NAMALWA (cell line): ENCODE measurements around the gene ANKRD23.
"Not testable (repeated sequence)": the region's sequence is repeated elsewhere in the genome, so short reads cannot be mapped to it uniquely, and the experiment has no call there.

ENCODE experiments used
- DNase-seq: peaks from one replicate; pipeline ENCODE4 v3.0.0-alpha.2; 2015; ENCODE audit warnings: low spot score

The ANKRD23 gene

DNA sequence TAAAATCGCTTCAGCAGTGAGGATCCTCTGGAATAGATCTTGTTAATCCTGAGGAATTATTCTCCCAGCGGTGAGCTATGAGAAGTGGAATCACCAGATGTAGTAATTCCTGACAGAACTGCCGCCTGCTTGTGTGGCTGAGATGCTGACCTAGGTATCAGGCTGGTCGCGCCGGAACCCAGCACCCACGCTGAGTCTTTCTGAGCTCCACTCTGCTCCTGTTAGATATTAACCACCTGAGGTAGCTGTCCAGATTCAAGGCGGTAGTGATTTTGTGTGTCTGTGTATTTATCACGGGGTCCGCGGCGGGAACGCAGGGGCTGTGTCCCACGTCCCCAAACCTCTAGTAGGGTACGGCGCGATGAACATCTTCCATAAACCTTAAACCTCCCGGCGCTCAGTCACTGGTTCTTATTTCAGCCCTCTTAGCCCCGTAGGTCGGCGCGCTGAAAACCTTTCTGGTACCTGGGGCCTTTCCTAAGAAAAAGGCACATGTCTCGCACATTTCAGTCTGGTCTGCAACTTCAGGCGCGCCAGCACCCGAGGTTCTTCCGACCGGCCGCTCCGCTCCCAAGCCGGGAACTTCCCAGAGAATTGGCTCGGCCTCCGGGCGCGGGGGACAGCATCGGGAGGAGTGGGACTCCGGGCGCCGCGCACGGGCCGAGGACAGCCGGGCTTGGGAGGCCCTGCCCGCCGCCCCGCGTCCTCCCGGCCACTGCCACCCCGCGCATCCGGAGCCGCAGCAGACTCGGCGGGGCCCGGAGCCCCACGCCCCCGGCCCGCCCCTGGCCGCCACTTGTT is 28.3 kb downstream of the ANKRD23 start:
- peak; percentile 44 for DNase-seq

DNA sequence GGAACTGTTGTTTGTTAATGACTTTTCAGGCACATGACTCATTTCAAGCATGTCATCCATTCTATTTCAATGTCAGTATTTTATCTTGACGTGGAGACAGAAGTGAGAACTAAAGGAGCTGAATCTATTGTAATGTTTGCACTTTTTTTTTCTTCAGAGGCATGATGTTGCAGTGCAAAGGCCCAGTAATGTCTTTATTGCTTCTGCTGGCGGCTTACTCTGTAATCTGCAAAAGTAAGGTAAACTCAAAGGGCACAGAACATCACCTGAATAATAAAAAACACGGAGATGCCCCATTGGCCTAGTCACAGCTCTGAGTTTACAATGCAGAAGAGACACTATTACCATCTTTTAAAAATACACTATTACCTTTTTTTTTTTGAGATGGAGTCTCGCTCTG is 30.2 kb downstream of the ANKRD23 start:
- no peak for DNase-seq

DNA sequence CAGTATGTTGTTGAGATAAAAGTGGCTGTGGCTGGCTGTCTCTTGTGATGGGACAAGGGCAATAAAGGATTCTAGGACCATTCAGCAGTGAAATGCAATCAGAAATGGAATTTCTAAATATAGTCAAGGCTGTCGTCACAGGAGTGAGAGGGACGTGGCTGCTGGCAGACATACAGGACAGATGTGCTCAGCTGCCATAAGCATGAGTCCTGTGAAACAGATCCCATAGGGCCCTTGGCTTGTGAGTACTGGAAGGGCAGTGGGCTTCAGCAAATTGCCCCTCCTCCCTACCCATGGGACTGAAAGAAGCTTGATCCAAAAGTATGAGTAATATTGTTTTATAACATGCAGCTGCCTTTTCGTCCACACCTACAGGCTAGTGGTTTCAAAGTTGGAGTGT is 31.9 kb downstream of the ANKRD23 start:
- no peak for DNase-seq

DNA sequence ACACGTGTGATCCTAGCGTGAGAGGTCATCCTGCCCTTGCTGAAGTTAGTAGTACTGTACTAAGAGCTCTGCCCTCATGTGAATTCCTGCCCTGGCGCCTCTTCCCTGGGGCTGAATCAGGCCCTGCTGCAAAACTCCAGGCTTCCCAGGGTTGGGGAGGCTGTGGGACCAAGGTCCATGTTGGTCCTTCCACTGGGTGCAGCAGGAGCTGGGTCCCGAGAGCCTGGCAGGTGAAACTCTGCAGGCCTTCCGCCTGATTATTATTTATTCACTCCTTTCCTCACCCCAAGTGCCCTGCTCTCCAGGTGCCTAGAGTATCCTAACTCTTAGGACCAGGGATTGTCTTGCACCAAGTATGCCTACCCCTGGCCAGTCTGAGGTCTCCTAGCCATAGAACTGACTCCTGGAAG is 33.0 kb downstream of the ANKRD23 start:
- no peak for DNase-seq

DNA sequence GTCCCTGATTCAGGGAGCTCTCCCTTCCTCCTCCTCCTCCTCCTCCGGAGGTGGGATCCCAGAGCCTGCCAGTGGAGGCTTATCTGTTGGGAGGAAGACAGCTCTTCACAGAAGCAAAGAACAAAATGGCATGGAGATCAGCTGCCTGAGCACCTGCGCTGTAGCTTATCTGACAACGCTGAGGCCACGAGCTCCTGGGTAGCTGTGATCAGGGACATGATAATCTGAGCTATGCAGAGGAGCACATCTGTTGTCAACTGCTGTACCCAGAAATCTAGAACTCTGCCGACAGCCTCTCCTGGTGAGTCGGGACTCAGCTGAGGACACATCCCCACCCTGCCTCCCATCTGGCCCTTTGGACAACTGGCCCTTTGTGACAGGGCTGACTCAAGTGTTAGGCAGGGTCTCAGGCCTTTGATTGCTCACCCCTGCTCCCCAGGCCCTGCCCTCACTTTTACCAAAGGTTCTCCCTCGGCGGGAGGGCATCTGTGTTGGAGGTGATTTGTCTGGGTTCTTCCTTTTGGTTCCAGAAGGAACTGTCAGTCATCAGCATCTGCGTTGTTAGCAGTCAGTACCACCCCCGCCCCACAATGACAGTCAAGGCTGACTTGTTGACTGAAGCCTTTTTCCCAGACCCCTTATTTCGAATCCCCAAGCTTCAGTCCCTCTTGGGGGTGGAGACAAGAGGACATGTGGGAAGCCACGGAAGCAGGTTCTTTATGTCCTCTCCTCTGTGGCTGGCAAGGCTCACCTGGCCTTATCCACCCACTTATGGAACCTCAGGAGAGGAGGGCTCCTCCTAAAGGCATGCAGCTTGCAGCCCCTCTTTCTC is 33.7 kb downstream of the ANKRD23 start:
- no peak for DNase-seq

DNA sequence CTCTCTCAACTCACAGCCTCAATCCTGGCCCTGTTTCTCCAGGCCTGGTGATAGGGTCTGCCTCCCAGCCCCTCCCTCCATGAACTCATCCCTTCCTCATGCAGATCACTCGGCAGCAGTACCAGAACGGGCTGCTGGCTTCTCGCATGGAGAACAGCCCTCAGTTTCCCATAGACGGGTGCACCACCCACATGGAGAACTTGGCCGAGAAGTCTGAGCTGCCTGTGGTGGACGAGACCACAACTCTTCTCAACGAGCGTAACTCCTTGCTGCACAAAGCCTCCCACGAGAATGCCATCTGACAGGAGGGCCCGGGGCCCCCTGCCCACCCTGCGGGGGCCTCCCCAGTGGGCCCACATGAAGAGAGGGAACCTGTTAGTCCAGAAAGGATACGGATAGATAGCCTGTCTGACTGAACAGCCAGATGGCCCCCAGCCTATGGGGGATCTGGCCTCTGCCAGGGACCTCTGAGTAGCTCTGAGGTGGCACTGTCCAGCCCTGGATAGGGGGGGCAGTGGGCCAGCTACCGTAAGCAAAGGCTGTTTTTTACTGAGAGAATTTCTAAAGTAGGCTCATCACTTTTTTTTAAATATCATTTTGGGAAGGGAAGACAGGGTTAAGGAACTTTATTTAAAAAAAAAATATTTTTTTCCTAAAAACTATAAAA is 34.5 kb downstream of the ANKRD23 start:
- no peak for DNase-seq

DNA sequence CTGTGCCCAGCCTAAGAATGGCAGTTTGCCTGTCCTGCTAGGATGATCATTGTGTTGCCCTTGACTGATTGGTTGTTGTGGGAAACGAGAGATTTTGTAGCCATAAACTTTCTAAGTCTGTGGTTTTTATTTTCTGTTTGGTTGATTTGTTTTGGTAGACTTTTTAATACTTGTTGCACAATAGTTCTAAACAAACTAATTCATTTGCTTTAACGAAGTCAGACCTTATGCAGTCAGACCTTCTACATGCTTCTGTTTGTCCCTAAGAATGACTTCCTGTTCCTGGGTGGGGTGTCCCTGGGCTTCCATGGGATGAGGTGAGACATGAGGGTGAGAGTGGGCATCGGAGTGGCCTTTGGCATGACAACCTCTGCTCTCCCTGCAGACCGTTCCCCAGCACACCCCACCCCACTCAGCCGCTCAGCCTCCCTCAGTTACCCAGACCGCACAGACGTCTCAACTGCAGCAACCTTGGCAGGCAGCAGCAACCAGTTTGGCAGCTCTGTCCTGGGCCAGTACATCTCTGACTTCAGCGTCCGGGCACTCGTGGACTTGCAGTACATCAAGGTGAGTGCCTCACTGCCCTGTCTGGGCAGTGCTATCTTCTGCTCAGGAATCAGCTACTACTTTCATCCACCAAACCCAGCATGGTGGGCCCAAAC is 35.5 kb downstream of the ANKRD23 start:
- DNase-seq, result no peak

DNA sequence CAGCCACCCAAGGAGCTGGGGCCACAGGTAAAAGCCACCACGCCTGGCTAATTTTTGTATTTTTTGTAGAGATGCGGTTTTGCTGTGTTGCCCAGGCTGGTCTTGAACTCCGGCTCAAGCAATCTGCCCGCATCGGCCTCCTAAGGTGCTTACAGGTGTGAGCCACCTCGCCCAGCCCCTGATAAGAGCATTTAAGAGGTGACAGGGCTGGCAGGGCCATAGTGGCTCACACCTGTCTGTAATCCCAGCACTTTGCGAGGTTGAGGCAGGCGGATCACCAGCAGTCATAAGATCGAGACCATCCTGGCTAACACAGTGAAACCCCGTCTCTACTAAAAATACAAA is 36.7 kb downstream of the ANKRD23 start:
- no peak for DNase-seq

DNA sequence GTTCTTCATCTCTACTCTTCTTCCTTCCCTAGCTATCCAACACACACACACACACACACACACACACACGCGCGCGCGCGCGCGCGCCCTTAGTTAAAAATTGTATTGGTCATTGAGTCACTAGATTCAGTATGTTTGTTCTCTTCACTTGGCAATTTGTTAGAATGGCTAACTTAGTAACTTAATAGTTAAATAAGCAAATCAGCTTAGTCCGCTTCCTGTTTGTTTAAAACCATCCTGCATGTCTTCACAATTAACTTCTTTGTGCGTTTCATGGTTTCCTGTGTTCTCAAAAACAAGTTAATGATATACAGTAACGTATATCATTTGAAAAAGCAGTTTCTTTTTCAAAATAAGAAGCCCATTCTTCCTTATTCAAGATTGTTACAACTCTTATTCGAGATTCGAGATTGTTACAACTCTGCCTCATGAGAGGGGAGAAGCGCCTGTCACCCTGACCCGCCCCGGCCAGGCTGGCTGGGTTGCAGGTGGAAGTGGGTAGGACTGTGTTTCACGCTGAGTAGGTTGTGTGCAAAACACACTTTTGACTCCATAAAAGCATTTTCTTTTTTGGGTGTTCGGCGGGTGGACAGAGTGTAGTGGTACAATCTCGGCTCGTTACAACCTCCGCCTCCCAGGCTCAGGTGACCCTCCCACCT is 37.2 kb downstream of the ANKRD23 start:
- DNase-seq, result peak; percentile 46

DNA sequence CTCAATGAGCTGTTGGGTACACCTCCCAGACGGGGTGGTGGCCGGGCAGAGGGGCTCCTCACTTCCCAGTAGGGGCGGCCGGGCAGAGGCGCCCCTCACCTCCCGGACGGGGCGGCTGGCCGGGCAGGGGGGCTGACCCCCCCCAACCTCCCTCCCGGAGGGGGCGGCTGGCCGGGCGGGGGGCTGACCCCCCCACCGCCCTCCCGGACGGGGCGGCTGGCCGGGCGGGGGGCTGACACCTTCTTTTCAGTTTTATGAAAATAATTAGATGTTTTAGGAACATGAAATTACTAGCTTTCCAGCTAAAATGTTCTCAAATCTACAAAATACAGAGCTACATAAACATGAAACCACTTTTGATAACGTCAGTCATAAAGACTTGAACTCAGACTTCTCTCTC is 37.9 kb downstream of the ANKRD23 start:
- not testable (repeated sequence) for DNase-seq

DNA sequence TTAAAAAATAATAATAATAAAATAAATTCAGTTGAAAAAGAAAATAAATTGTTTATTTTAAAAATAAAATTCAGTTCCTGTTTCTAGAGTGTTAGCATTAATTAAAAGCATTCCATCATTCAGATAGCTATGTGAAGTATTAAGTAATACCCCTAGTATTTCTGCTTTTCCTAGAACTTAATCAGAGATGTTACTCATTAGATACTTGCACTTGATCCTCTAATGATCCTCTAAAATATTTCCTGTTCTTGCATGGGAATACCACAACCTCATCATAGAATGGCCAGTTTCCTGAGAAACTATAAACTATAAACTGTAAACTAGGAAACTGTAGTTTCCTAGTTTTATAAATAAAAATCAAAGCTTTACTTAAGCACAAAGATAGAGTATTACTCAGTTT is 38.8 kb downstream of the ANKRD23 start:
- no peak for DNase-seq

DNA sequence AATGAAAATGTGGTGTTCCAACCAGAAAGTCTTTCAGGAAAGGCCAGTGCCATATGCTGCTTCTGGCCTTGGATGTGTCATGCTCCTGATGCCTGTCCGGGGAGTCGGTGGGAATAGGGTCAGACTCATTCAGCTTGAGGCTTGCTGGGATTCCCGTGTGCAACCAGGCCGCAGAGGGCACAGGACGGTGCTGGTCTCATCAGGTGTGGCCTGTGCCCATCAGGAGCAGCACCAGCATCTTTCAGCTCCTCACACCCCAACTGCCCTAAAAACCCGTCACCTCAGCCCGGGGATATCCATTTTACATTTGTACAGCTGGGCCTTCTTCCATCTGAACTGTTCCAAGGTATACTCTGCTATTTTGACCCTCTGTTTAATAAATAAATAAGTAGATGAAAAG is 41.1 kb downstream of the ANKRD23 start:
- no peak for DNase-seq

DNA sequence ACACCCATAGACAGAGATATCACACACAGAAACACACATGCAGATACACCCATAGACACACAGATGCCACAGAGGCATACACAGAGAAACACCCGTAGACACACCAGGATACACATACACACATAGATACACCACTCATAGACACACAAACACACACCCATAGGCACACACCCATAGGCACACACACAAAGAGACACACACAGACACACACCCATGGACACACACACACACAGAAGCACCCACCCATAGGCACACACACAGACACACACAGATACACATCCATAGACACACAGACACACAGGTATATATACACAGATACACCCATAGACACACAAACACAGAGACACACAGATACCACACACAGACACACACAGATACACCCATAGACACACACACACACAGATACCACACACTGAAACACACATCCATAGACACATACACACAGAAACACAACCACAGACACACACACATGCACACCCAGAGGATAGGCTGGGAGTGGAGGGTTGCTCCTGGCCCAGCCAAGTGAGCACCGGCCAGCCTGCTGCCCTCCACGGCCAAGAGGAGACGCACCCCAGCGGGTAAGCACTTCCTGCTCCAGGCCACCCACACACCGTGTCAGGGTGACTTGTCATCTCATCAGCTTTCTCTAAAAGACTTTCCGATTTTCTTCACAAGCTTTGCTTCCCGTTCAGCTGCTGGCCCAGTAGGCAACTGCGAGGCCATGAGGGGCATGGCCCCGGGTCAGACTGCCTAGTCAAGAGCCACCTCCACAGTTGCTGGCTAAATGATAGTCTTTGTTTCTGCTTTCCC is 41.8 kb downstream of the ANKRD23 start:
- DNase-seq, result peak; percentile 25

DNA sequence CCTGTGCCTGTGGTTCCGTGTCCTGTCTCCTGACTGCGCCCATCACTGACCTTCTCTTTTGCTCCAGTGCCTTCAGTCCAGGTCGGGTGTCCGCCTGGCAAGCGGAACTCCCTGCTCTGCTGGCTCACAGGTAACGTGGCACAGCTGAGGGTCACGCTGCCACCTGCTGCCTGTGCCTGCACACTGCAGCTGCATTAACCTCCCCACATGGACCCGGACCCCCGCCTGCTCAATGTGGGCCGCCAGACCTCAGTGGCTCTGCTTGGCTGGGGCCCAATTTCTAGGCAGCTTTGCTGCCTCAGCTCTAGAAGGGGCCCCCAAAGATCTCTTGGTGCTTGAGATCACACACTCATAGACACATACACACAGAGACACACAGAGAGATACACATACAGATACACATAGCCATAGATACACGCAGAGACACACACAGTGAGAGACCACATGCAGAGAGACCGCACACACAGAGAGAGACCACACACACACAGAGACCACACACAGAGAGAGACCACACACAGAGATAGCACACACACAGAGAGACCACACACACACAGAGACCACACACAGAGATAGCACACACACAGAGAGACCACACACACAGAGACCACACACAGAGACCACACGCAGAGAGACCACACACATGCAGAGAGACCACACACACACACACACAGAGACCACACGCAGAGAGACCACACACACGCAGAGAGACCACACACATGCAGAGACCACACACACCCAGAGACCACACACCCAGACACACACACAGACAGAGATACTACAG is 42.6 kb downstream of the ANKRD23 start:
- peak; percentile 81 for DNase-seq

DNA sequence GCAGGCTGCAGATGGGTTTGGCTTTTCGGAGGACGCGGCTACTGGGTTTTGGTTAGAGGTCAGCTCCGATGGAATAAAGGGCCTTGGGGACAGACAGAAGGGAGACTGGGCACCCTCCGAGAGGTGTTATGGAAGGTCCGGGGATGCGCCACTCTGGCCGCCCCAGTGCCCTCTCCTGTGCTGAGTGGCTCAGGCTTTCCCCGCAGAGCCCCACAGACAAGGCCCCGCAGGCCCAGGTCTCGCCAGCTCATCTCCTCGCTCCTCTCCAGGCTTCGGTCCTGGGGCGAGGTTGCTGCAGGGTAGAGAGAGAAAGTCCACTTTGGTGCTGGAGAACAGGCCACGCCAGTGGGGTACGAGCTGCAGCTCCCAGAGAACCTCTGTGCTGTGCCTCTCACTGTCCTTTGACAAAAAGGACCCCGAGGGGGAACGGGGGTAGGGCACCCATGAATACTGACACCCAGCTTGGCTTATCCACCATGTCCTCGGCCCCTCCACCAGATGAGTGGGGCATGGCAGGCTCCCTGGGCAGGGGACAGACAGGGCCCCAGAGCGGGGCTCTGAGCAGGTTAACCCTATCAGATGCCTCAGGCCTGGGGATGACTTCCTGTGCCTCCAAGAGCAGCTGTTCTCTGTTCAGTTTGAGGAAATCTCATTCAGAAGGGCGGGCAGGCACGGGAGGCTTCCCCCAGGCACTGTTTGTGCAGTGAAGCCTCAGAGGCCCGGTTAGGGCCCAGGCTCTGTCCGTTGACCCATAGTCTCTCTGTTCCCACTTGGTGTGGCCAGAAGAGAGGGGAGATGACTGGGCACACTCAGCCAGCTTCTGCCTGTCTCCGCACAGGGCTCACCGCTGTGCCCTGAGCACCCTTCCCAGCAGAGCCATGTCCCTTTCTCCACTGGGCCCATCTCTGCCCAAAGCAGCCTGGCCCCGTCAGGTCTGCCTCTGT is 43.5 kb downstream of the ANKRD23 start:
- no peak for DNase-seq

DNA sequence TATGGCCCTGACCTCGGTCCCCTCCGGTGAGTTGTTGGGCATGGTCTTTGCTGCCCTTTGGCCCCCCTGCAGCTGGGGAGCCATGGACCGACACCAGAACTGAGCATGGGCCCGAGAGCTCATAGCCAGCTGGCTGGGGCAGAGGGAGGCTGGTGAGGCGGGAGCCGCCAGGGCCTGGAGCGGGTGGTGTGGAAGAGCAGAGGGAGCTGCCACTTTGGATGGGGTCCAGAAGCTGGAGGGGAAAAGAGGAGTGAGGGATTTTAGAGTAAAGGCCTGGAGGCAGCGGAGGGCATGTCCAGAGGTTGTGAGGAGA is 44.2 kb downstream of the ANKRD23 start:
- no peak for DNase-seq

DNA sequence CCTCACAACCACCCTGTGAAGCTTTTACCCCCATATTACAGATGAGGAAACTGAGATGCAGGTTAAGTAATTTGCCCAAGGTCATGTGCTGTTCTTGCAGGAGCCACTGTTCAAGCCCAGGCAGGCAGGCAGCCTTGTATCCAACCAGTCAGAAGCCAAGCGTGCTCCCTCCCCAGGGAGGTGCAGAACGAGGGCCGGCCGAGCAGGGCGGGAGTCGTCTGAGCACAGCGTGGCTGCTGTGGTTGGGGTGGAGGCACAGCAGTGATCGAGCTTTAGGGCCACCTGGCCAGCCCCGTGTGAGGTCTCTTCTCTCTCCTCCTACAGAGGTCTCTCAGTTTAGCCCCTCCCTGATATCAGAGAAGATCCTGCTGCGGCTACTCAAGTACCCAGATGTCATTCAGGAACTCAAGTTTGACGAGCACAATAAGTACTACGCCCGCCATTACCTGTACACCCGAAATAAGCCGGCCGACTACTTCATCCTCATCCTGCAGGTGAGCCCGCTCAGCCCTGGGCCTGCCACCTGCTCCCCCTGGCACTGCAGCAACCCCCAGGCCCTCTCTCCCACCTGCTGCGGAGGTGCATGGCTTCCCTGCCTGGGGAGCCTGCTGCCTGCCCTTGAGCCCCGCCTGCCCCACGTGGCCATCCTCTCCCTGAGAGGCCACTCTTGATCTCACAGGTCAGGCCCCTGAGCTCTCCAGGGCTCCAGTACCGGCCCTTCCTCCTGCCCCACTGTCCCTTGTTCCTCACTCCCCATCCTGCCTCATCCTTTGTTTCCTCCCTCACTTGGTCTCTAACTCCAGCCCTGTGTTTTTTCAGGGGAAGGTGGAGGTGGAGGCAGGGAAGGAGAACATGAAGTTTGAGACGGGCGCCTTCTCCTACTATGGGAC is 44.8 kb downstream of the ANKRD23 start:
- no peak for DNase-seq

DNA sequence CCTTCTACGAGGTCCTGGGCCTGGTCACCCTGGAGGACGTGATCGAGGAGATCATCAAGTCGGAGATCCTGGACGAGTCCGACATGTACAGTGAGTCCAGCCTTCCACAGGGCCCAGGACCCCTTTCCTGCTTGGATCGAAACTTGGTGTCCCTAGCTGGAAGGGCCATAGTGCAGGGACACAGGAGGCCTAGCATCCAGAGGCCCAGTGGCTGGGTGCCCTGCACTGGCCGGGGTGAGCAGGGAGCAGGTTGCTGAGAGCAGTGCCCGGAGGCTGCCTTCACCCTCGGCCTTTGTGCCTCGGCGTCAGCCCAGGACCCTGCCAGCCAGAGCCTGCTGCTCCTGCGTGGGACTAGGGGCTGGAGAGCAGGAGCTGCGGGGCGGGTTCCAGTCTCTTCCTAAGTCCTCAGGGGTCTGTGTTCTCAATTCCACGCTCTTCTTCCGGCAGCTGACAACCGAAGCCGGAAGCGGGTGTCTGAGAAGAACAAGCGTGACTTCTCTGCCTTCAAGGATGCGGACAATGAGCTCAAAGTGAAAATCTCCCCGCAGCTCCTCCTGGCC is 46.7 kb downstream of the ANKRD23 start:
- DNase-seq, result no peak
